GM21447 (cell line): ENCODE measurements around the gene URI1.

ENCODE experiments used
- ATAC-seq: cut with Tn5 transposase; IDR thresholded peaks from one replicate; pipeline ENCODE4 v1.9.1; 2021; ENCODE audit not compliant: unreplicated experiment

Gene URI1

GRCh38 chr19:30052122-30053075 is 110.4 kb downstream of the URI1 start:
- no peak for ATAC-seq

GRCh38 chr19:30053558-30053957 is 111.5 kb downstream of the URI1 start:
- ATAC-seq, result no peak

GRCh38 chr19:30054210-30054609 is 112.2 kb downstream of the URI1 start:
- no peak for ATAC-seq

- no peak for ATAC-seq
Measured at GRCh38 chr19:30056580-30056979, 114.5 kb downstream of the URI1 start.

- no peak for ATAC-seq
Measured at GRCh38 chr19:30059741-30060457, 117.9 kb downstream of the URI1 start.

GRCh38 chr19:30060531-30061222 is 118.6 kb downstream of the URI1 start:
- no peak for ATAC-seq

GRCh38 chr19:30061223-30062064 is 119.4 kb downstream of the URI1 start:
- ATAC-seq, result no peak

GRCh38 chr19:30062065-30062906 is 120.2 kb downstream of the URI1 start:
- no peak for ATAC-seq

- ATAC-seq, result no peak
Measured at GRCh38 chr19:30062907-30063649, 121.0 kb downstream of the URI1 start.

- no peak for ATAC-seq
Measured at GRCh38 chr19:30063650-30064347, 121.8 kb downstream of the URI1 start.

GRCh38 chr19:30064348-30064699 is 122.3 kb downstream of the URI1 start:
- no peak for ATAC-seq

GRCh38 chr19:30064771-30065494 is 122.9 kb downstream of the URI1 start:
- ATAC-seq, result no peak

- no peak for ATAC-seq
Measured at GRCh38 chr19:30065680-30066606, 123.9 kb downstream of the URI1 start.
